Neural progenitor cell (in vitro differentiated cells): ENCODE results near the gene PLIN4. TPM values are rescaled to one million over a fixed set of nuclear protein-coding genes. Genes with fewer than 3 reads are reported as not detected.

ENCODE experiments used
- DNase-seq: peaks from one replicate; pipeline ENCODE4 v3.0.0-alpha.2; 2016; ENCODE audit warnings: low spot score
- H2AFZ ChIP-seq: fragments of 200-600 bp; sonication (generic); replicated peaks from 2 replicates; pipeline ENCODE4 v1.6.1; 2016; ENCODE audit warnings: antibody characterized with exemption
- H3F3A ChIP-seq: fragments of 200-600 bp; sonication (generic); 2 replicates; pipeline ENCODE4 v1.6.1; 2016; ENCODE audit warnings: antibody characterized with exemption, low read depth
- H3K27ac ChIP-seq: fragments of 200-600 bp; sonication (generic); 2 replicates; pipeline ENCODE4 v1.5.1; 2016; ENCODE audit warnings: mild to moderate bottlenecking
- H3K27me3 ChIP-seq: fragments of 200-600 bp; sonication (generic); 2 replicates; pipeline ENCODE4 v1.6.1; 2016; ENCODE audit warnings: mild to moderate bottlenecking, moderate library complexity
- H3K36me3 ChIP-seq: fragments of 200-600 bp; sonication (generic); 2 replicates; pipeline ENCODE4 v1.5.1; 2016
- H3K4me1 ChIP-seq: fragments of 200-600 bp; sonication (generic); 2 replicates; pipeline ENCODE4 v1.6.1; 2016; ENCODE audit warnings: mixed run types
- H3K4me2 ChIP-seq: fragments of 200-600 bp; sonication (generic); 2 replicates; pipeline ENCODE4 v1.6.1; 2016
- H3K4me3 ChIP-seq: fragments of 200-600 bp; sonication (generic); 2 replicates; pipeline ENCODE4 v1.5.1; 2016
- H3K79me2 ChIP-seq: fragments of 200-600 bp; sonication (generic); 2 replicates; pipeline ENCODE4 v1.6.1; 2016; ENCODE audit warnings: low read depth
- H3K9ac ChIP-seq: fragments of 200-600 bp; sonication (generic); 2 replicates; pipeline ENCODE4 v1.6.1; 2016
- H3K9me3 ChIP-seq: fragments of 200-600 bp; sonication (generic); 2 replicates; pipeline ENCODE4 v1.5.1; 2016; ENCODE audit warnings: low read depth
- H4K20me1 ChIP-seq: fragments of 200-600 bp; sonication (generic); 2 replicates; pipeline ENCODE4 v1.6.1; 2016; ENCODE audit warnings: low read depth
- H3K27ac Mint-ChIP-seq: 3 replicates; pipeline ENCODE4 v1.8.0; 2021; ENCODE audit warnings: mixed read lengths
- H3K27me3 Mint-ChIP-seq: 2 replicates; pipeline ENCODE4 v1.8.0; 2022; ENCODE audit warnings: low read depth, mild to moderate bottlenecking, inconsistent platforms, moderate library complexity, mixed read lengths; ENCODE audit not compliant: insufficient read depth
- H3K36me3 Mint-ChIP-seq: 3 replicates; pipeline ENCODE4 v1.8.0; 2021; ENCODE audit warnings: mixed read lengths
- H3K4me1 Mint-ChIP-seq: 3 replicates; pipeline ENCODE4 v1.8.0; 2021; ENCODE audit warnings: mixed read lengths
- H3K4me3 Mint-ChIP-seq: 3 replicates; pipeline ENCODE4 v1.8.0; 2021; ENCODE audit warnings: mild to moderate bottlenecking, moderate library complexity, mixed read lengths
- H3K9me3 Mint-ChIP-seq: 3 replicates; pipeline ENCODE4 v1.8.0; 2020; ENCODE audit warnings: mixed read lengths
- EZH2 ChIP-seq: fragments of 200-600 bp; sonication (generic); IDR thresholded peaks from 2 replicates; pipeline ENCODE4 v1.6.1; 2017; ENCODE audit warnings: antibody characterized with exemption, mild to moderate bottlenecking, moderate library complexity
- EZH2phosphoT487 ChIP-seq: fragments of 200-600 bp; sonication (generic); IDR thresholded peaks from 2 replicates; pipeline ENCODE4 v1.6.1; 2017; ENCODE audit warnings: antibody characterized with exemption
- total RNA-seq: library from RNA; depleted of rRNA; stranded (reverse); fragments of >200 nt; gene quantifications from 2 replicates; pipeline ENCODE4 v1.2.3, GENCODE V29; 2015; ENCODE audit warnings: low replicate concordance
- TF ChIP-seq, protein P1 (sequence below): fragments of 200-600 bp; sonication (generic); IDR thresholded peaks from 2 replicates; pipeline ENCODE4 v1.5.1; 2017; ENCODE audit warnings: antibody characterized with exemption, mild to moderate bottlenecking

The PLIN4 gene
- total RNA-seq, 1 donor from 2014 or later = not detected

DNA sequence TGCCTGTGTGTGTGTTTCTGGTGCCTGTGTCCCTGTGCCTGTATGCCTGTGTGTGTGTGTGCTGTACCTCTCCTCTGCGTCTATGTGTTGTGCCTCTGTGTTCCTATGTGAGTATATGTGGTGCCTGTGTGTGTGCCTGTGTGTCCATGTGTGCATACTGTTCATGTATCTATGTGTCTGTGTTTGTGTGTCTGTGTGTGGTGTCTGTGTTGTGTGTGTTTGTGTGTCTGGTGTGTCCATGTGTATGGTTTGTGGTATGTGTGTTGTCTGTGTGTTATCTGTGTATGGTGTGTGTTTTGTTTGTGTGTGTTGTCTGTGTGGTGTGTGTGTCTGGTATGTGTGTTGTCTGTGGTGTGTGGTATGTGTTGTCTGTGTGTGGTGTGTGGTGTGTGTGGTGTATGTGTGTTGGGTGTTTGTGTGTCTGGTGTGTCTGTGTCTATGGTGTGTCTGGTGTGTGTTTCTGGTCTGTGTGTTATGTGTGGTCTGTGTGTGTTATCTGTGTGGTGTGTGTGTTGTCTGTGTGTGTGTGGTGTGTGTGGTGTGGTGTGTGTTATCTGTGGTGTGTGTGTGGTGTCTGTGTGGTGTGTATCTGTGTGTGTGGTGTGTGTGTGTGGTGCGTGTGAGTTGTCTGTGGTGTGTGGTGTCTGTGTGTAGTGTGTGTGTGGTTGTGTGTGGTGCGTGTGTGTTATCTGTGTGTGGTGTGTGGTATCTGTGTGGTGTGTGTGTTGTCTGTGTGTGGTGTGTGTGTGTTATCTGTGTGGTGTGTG lies 25.8 kb downstream of the PLIN4 start:
- Mint-ChIP-seq H3K27ac (no peak overlapping the region), H3K27me3 (peaks cover 3% of the 10 kb centered on the region), H3K4me3 (no peak overlapping the region), H3K4me1 (no peaks in the 10 kb centered on the region), H3K36me3 (peaks cover 11% of the 10 kb centered on the region), H3K9me3 (no peaks in the 10 kb centered on the region)
- no peak overlapping the region for H3K4me2 ChIP-seq
- no peak for TF ChIP-seq EZH2phosphoT487
- no peak for TF ChIP-seq EZH2
- TF ChIP-seq, protein P1, sequence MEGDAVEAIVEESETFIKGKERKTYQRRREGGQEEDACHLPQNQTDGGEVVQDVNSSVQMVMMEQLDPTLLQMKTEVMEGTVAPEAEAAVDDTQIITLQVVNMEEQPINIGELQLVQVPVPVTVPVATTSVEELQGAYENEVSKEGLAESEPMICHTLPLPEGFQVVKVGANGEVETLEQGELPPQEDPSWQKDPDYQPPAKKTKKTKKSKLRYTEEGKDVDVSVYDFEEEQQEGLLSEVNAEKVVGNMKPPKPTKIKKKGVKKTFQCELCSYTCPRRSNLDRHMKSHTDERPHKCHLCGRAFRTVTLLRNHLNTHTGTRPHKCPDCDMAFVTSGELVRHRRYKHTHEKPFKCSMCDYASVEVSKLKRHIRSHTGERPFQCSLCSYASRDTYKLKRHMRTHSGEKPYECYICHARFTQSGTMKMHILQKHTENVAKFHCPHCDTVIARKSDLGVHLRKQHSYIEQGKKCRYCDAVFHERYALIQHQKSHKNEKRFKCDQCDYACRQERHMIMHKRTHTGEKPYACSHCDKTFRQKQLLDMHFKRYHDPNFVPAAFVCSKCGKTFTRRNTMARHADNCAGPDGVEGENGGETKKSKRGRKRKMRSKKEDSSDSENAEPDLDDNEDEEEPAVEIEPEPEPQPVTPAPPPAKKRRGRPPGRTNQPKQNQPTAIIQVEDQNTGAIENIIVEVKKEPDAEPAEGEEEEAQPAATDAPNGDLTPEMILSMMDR = no peak
- H2AFZ ChIP-seq = no peak overlapping the region
- H3K27ac ChIP-seq = no peak overlapping the region
- H4K20me1 ChIP-seq = peaks cover 6% of the 10 kb centered on the region
- no peaks in the 10 kb centered on the region for H3K79me2 ChIP-seq
- H3K9ac ChIP-seq = no peak overlapping the region
- H3K27me3 ChIP-seq = no peaks in the 10 kb centered on the region
- no peak for DNase-seq
- peaks cover 4% of the 10 kb centered on the region for H3F3A ChIP-seq
- no peaks in the 10 kb centered on the region for H3K9me3 ChIP-seq
- no peak overlapping the region for H3K4me3 ChIP-seq
- H3K36me3 ChIP-seq = no peaks in the 10 kb centered on the region
- no peaks in the 10 kb centered on the region for H3K4me1 ChIP-seq

DNA sequence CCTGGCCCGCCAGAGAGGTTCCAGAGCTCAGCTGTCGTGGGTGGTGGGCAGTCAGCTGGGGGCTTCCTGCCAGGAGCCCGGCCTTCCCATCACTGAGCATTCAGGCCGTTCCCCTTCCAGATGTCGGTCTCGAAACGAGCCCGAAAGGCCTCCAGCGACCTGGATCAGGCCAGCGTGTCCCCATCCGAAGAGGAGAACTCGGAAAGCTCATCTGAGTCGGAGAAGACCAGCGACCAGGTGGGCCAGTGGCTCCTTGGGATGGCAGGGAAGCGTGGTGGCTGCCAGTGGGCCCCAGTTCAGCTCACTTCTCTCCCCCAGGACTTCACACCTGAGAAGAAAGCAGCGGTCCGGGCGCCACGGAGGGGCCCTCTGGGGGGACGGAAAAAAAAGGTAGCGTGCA lies 26.8 kb downstream of the PLIN4 start:
- Histone ChIP-seq H3K4me2 (no peak overlapping the region), H3K4me3 (no peak overlapping the region), H3K36me3 (no peaks in the 10 kb centered on the region), H4K20me1 (peaks cover 11% of the 10 kb centered on the region), H3K27ac (no peak overlapping the region), H3F3A (peaks cover 4% of the 10 kb centered on the region), H3K79me2 (no peaks in the 10 kb centered on the region), H2AFZ (no peak overlapping the region), H3K9me3 (no peaks in the 10 kb centered on the region), H3K9ac (no peak overlapping the region), H3K27me3 (no peaks in the 10 kb centered on the region), H3K4me1 (no peaks in the 10 kb centered on the region)
- H3K4me1 Mint-ChIP-seq = no peaks in the 10 kb centered on the region
- no peak overlapping the region for H3K4me3 Mint-ChIP-seq
- H3K9me3 Mint-ChIP-seq = no peaks in the 10 kb centered on the region
- no peak for TF ChIP-seq EZH2phosphoT487
- H3K36me3 Mint-ChIP-seq = peaks cover 11% of the 10 kb centered on the region
- no peak for DNase-seq
- H3K27me3 Mint-ChIP-seq = peaks cover 3% of the 10 kb centered on the region
- no peak overlapping the region for H3K27ac Mint-ChIP-seq

DNA sequence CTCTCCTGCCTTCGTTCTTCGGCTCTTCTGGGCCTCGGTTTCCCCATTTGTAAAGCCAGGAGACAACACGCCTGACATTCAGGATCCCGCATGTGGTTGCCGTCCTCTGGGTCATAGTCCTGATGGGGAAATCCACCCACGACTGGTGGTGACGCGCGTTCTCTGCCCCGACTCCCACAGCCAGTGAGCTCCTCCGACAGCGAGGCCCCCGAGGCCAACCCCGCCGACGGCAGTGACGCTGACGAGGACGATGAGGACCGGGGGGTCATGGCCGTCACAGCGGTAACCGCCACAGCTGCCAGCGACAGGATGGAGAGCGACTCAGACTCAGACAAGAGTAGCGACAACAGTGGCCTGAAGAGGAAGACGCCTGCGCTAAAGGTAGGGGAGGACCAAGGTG lies 29.8 kb downstream of the PLIN4 start:
- no peak overlapping the region for H3K27ac Mint-ChIP-seq
- no peak for DNase-seq
- no peak for TF ChIP-seq EZH2phosphoT487
- TF ChIP-seq EZH2 = no peak
- TF ChIP-seq, protein P1 = no peak
- peaks cover 5% of the 10 kb centered on the region for H3K79me2 ChIP-seq
- H2AFZ ChIP-seq = no peak overlapping the region
- no peak overlapping the region for H3K4me2 ChIP-seq
- H3K36me3 ChIP-seq = no peaks in the 10 kb centered on the region
- no peaks in the 10 kb centered on the region for H3K9me3 Mint-ChIP-seq
- H3K9ac ChIP-seq = no peak overlapping the region
- H3K4me1 ChIP-seq = no peaks in the 10 kb centered on the region
- H3F3A ChIP-seq = peaks cover 4% of the 10 kb centered on the region
- H3K27me3 ChIP-seq = no peaks in the 10 kb centered on the region
- H3K9me3 ChIP-seq = no peaks in the 10 kb centered on the region
- H3K36me3 Mint-ChIP-seq = peaks cover 16% of the 10 kb centered on the region
- H3K4me3 Mint-ChIP-seq = no peak overlapping the region
- no peaks in the 10 kb centered on the region for H3K27me3 Mint-ChIP-seq
- no peak overlapping the region for H3K27ac ChIP-seq
- no peak overlapping the region for H3K4me3 ChIP-seq
- H4K20me1 ChIP-seq = peaks cover 22% of the 10 kb centered on the region
- no peaks in the 10 kb centered on the region for H3K4me1 Mint-ChIP-seq

DNA sequence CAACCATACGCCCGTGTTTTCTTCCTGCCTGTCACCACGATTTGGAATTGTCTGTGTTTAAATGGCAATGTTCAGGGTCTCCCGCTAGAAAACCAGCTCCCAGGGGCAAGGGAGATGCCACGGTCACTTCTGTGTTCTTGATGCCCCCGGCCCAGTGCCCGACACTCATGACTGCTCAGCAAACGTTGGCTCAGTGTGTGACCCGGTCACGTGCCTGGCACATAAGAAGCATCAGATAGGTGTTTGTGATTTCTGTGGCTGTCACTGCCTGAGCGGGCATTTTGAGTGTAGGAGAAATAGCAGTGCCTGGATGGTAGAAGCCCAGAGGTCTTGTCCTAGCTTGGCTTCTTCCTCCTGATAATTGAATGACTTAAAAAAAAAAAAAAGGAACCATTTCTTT lies 30.7 kb downstream of the PLIN4 start:
- DNase-seq = no peak
- H3K27me3 Mint-ChIP-seq = no peaks in the 10 kb centered on the region
- no peak overlapping the region for H3K4me3 Mint-ChIP-seq
- peaks cover 18% of the 10 kb centered on the region for H3K36me3 Mint-ChIP-seq
- no peaks in the 10 kb centered on the region for H3K4me1 Mint-ChIP-seq
- H3K9me3 ChIP-seq = no peaks in the 10 kb centered on the region
- H3K27ac Mint-ChIP-seq = no peak overlapping the region
- no peak overlapping the region for H3K4me2 ChIP-seq
- no peaks in the 10 kb centered on the region for H3K4me1 ChIP-seq
- no peaks in the 10 kb centered on the region for H3K27me3 ChIP-seq
- no peaks in the 10 kb centered on the region for H3K36me3 ChIP-seq
- H4K20me1 ChIP-seq = peaks cover 24% of the 10 kb centered on the region
- no peaks in the 10 kb centered on the region for H3K9me3 Mint-ChIP-seq
- H3K79me2 ChIP-seq = peaks cover 5% of the 10 kb centered on the region
- no peak overlapping the region for H3K27ac ChIP-seq
- no peak overlapping the region for H3K9ac ChIP-seq
- no peak overlapping the region for H2AFZ ChIP-seq
- H3K4me3 ChIP-seq = no peak overlapping the region
- TF ChIP-seq, protein P1 = no peak
- TF ChIP-seq EZH2 = no peak
- peaks cover 4% of the 10 kb centered on the region for H3F3A ChIP-seq
